RWPE2 (cell line): ENCODE data around the gene SLC7A8.

Experiments used
- ATAC-seq: fragments of 200-7000 bp; cut with Tn5 transposase; 3 replicates; pipeline ENCODE4 v1.9.1; 2021; ENCODE audit warnings: low read depth
- DNase-seq: peaks from one replicate; pipeline ENCODE4 v3.0.0-alpha.2; 2020; ENCODE audit warnings: low spot score
- H3K27ac ChIP-seq: fragments of 450-650 bp; 2 replicates; pipeline ENCODE4 v1.5.1; 2017; ENCODE audit warnings: mild to moderate bottlenecking; ENCODE audit not compliant: poor library complexity, severe bottlenecking
- H3K27me3 ChIP-seq: fragments of 250-450 bp; sonication (Bioruptor Pico); 2 replicates; pipeline ENCODE4 v1.5.1; 2021; ENCODE audit warnings: mild to moderate bottlenecking, moderate library complexity; ENCODE audit not compliant: insufficient read depth, poor library complexity, severe bottlenecking
- H3K36me3 ChIP-seq: fragments of 250-450 bp; sonication (Bioruptor Pico); 2 replicates; pipeline ENCODE4 v1.5.1; 2020; ENCODE audit warnings: low read depth, mild to moderate bottlenecking, moderate library complexity
- H3K4me1 ChIP-seq: fragments of 250-450 bp; sonication (Bioruptor Pico); 2 replicates; pipeline ENCODE4 v1.5.1; 2021; ENCODE audit warnings: mild to moderate bottlenecking, moderate library complexity; ENCODE audit not compliant: insufficient read depth, poor library complexity, severe bottlenecking
- H3K4me3 ChIP-seq: fragments of 250-450 bp; sonication (Bioruptor Pico); 2 replicates; pipeline ENCODE4 v1.5.1; 2021; ENCODE audit warnings: mild to moderate bottlenecking, moderate library complexity; ENCODE audit not compliant: severe bottlenecking
- H3K9me3 ChIP-seq: fragments of 250-450 bp; sonication (Bioruptor Pico); 2 replicates; pipeline ENCODE4 v1.5.1; 2021; ENCODE audit warnings: mild to moderate bottlenecking, moderate library complexity; ENCODE audit not compliant: severe bottlenecking
- CTCF ChIP-seq: fragments of 450-650 bp; IDR thresholded peaks from one replicate; pipeline ENCODE4 v1.5.1; 2017; ENCODE audit warnings: mild to moderate bottlenecking, moderate library complexity; ENCODE audit not compliant: poor library complexity, severe bottlenecking

The SLC7A8 gene

GRCh38 chr14:23128969-23129758, 54.3 kb downstream of the SLC7A8 start:
- no peak for TF ChIP-seq CTCF
- Histone ChIP-seq H3K36me3 (no peaks in the 10 kb centered on the region), H3K9me3 (no peaks in the 10 kb centered on the region), H3K4me1 (peaks cover 2% of the 10 kb centered on the region), H3K27ac (no peak overlapping the region), H3K4me3 (no peak overlapping the region), H3K27me3 (no peaks in the 10 kb centered on the region)
- no peak for DNase-seq
- no peak for ATAC-seq

- H3K4me1 ChIP-seq, result peaks cover 2% of the 10 kb centered on the region
- H3K36me3 ChIP-seq, result no peaks in the 10 kb centered on the region
- no peak for DNase-seq
- no peak overlapping the region for H3K27ac ChIP-seq
- no peak for TF ChIP-seq CTCF
- no peak overlapping the region for H3K4me3 ChIP-seq
- no peaks in the 10 kb centered on the region for H3K27me3 ChIP-seq
- H3K9me3 ChIP-seq, result no peaks in the 10 kb centered on the region
- no peak for ATAC-seq
Observed at GRCh38 chr14:23127861-23128260, 55.6 kb downstream of the SLC7A8 start.

GRCh38 chr14:23126548-23127278, 56.7 kb downstream of the SLC7A8 start:
- TF ChIP-seq CTCF, result no peak
- DNase-seq (no peak), ATAC-seq (no peak)
- H3K9me3 ChIP-seq, result no peaks in the 10 kb centered on the region
- H3K36me3 ChIP-seq, result no peaks in the 10 kb centered on the region
- H3K4me3 ChIP-seq, result no peak overlapping the region
- peaks cover 2% of the 10 kb centered on the region for H3K4me1 ChIP-seq
- no peaks in the 10 kb centered on the region for H3K27me3 ChIP-seq
- H3K27ac ChIP-seq, result no peak overlapping the region

GRCh38 chr14:23125933-23126524, 57.4 kb downstream of the SLC7A8 start:
- no peaks in the 10 kb centered on the region for H3K27me3 ChIP-seq
- peaks cover 2% of the 10 kb centered on the region for H3K4me1 ChIP-seq
- no peak for ATAC-seq
- no peak for TF ChIP-seq CTCF
- no peaks in the 10 kb centered on the region for H3K9me3 ChIP-seq
- no peak overlapping the region for H3K4me3 ChIP-seq
- no peak for DNase-seq
- no peak overlapping the region for H3K27ac ChIP-seq
- H3K36me3 ChIP-seq, result no peaks in the 10 kb centered on the region
